Skeletal muscle tissue (tissue), 4 donors: Measurements from ENCODE around the gene APLNR. TPM values are rescaled to one million over a fixed set of nuclear protein-coding genes. Genes with fewer than 3 reads are reported as not detected.
A peak's percentile ranks its signal among the peaks of the same experiment; 100 is the strongest.

ENCODE experiments used
- H3K27ac ChIP-seq: one replicate; pipeline ENCODE4 v1.7.0; 2013; ENCODE audit warnings: mild to moderate bottlenecking, low read depth, low read length, inconsistent platforms
- H3K27me3 ChIP-seq, 3 donors: one replicate each; pipeline ENCODE4 v1.7.0; 2013; ENCODE audit warnings: low read length in 3 of 3; ENCODE audit not compliant: control insufficient read depth in 3 of 3, insufficient read depth in 3 of 3
- H3K36me3 ChIP-seq, 3 donors: one replicate each; pipeline ENCODE4 v1.7.0; 2013; ENCODE audit warnings: low read length in 3 of 3; ENCODE audit not compliant: control insufficient read depth in 3 of 3, insufficient read depth in 3 of 3
- H3K4me1 ChIP-seq, 3 donors: one replicate each; pipeline ENCODE4 v1.7.0; 2013; ENCODE audit warnings: low read length in 3 of 3, mild to moderate bottlenecking in 3 of 3; ENCODE audit not compliant: control insufficient read depth in 3 of 3, insufficient read depth in 3 of 3
- H3K4me3 ChIP-seq, 3 donors: one replicate each; pipeline ENCODE4 v1.7.0; 2013; ENCODE audit warnings: low read length in 3 of 3
- H3K9ac ChIP-seq, 3 donors: one replicate each; pipeline ENCODE4 v1.7.0; 2013; ENCODE audit warnings: low read length in 3 of 3, mild to moderate bottlenecking in 3 of 3, moderate library complexity in 2 of 3, low read depth in 1 of 3
- H3K9me3 ChIP-seq, 3 donors: one replicate each; pipeline ENCODE4 v1.7.0; 2013; ENCODE audit warnings: low read length in 3 of 3; ENCODE audit not compliant: control insufficient read depth in 3 of 3
- total RNA-seq: library from RNA; depleted of rRNA; stranded (reverse); fragments of >200 nt; gene quantifications from one replicate; pipeline ENCODE4 v1.2.3, GENCODE V29; 2014
- donor health status: Osteomylitis.

APLNR gene
- total RNA-seq, 1 donor from 2014 or later: 74.6 TPM

DNA sequence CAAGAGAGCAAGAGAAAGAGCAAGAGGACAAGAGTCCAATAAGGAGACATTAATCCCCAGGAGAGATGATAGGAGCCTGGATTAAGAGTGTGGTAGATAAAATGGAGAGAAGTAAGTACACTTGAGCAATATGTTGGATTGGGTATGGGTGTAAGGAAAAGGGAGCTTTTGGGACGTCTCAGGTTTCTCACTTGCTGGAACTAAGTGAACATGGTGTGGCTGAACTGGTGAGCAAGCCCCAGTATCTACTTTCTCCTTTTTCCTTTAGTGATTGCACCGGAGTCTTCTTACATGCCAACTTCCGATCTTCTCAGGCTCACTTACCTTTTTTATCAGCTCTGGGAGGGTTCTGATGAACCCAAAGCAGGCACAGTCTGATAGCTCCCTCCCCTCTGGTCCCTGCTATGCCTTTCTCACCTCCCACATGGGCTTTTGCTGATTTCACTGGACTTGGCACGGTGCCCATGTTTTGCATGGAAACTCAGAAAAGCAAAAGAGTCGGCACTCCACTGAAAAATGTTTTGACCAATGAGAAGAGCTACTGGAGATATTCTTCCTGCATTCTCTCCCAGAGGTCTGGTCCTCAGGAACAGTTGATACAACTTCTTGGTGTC lies 14.5 kb upstream of the APLNR start:
- Histone ChIP-seq H3K4me1 (peaks cover 10 to 20% (median 13%) of the 10 kb centered on the region in 3 donors), H3K4me3 (no peak overlapping the region), H3K27me3 (no peaks in the 10 kb centered on the region), H3K9me3 (no peaks in the 10 kb centered on the region), H3K9ac (no peak overlapping the region), H3K36me3 (no peaks in the 10 kb centered on the region), H3K27ac (no peak overlapping the region)

- H3K27me3 ChIP-seq: no peaks in the 10 kb centered on the region
- no peaks in the 10 kb centered on the region for H3K36me3 ChIP-seq
- H3K4me3 ChIP-seq: no peak overlapping the region
- no peak overlapping the region for H3K27ac ChIP-seq
- H3K9ac ChIP-seq: no peak overlapping the region
- no peaks in the 10 kb centered on the region for H3K9me3 ChIP-seq
- H3K4me1 ChIP-seq: peaks cover 10 to 20% (median 13%) of the 10 kb centered on the region in 3 donors
Measured at GRCh38 chr11:57251037-57251436, 14.0 kb upstream of the APLNR start.

DNA sequence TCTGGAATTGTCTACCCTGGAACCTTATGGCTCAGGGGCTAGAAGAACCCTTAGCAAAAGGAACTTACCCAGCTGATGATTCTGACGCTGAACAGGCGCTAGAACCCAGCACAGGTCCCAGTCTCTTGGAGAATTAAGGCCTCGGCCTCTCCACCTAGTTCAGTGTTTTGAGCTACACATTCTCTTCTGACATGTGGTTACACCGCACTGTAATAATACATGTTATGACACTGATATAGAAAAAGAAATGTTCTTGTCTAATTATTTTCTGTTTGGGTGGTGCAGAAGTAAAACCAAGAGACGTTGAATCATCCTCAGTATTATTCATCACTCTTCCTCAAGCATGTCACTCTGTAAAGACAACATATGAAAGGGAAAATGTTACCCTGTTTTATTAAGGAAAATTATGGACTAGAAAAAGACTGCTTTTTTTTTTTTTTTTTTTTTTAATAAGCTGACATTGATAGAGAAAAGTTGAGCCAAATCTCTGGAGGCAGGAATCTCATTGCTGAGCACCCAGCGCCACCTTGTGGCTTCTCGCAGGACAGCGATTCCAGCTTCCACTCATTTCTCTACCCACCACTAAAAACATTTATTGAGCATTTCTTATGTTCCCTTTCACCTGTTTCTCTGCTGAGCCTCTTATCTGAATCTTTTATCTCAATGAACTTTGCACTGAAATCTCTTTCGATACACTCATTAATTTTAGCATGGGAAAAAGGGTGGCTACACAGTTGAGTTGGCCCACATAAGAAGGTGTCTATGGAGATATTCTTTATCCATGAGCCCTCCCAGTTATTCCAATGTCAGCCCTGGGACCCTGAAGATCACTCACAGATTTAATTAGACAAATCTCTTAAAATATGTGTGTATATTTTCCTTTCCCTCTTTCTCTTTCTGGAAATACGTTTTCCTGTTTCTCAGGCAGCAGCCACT lies 12.6 kb upstream of the APLNR start:
- Histone ChIP-seq H3K9me3 (no peaks in the 10 kb centered on the region), H3K36me3 (no peaks in the 10 kb centered on the region), H3K27ac (no peak overlapping the region), H3K9ac (no peak overlapping the region), H3K27me3 (no peaks in the 10 kb centered on the region), H3K4me1 (peaks cover 13 to 20% (median 16%) of the 10 kb centered on the region in 3 donors), H3K4me3 (peak overlapping the region in 1 of 3 donors; percentile 14)

GRCh38 chr11:57248780-57249383 lies 11.8 kb upstream of the APLNR start:
- Histone ChIP-seq H3K27ac (no peak overlapping the region), H3K4me1 (peaks cover 13 to 20% (median 16%) of the 10 kb centered on the region in 3 donors)

GRCh38 chr11:57244911-57245310 lies 7.9 kb upstream of the APLNR start:
- H3K27ac ChIP-seq: no peak overlapping the region
- peaks cover 8 to 13% (median 12%) of the 10 kb centered on the region in 3 donors for H3K4me1 ChIP-seq
- H3K27me3 ChIP-seq: no peaks in the 10 kb centered on the region
- H3K36me3 ChIP-seq: no peaks in the 10 kb centered on the region
- H3K9ac ChIP-seq: no peak overlapping the region
- no peak overlapping the region for H3K4me3 ChIP-seq
- H3K9me3 ChIP-seq: no peaks in the 10 kb centered on the region

More at GRCh38 chr11:57248780-57249383, 11.8 kb upstream of the APLNR start:
- peak overlapping the region in 1 of 3 donors; percentile 14 for H3K4me3 ChIP-seq
- H3K9ac ChIP-seq: no peak overlapping the region
- H3K36me3 ChIP-seq: no peaks in the 10 kb centered on the region
- H3K27me3 ChIP-seq: no peaks in the 10 kb centered on the region
- H3K9me3 ChIP-seq: no peaks in the 10 kb centered on the region

DNA sequence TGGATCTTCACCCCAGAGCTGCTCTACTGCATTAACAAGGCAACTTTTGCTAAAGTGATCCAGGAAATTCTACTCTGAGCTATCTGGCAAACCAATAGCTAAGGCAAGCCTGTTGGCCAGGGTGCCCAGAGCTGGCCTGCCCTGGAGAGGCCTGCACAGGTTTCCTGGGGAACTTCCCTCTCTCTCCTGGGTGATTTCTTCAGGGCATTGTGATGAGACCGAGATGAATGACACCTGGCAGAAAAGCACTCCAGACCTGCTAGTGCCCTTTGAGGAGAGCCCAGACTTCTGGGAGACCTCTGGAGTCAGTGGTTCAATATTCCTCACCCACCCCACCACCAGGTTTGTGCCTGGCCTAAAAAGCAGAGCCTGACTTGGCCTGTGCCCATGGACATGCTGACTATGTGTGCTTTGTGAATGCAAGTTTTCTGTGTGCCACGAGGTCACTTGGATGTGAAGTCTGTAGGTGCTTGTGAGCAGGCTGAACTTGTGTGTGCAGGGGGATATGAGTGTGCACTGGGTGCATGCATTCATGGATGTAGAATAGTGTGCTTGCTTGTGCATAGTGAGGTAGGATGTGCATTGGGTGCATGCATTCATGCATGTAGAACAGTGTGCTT lies 4.4 kb upstream of the APLNR start:
- no peak overlapping the region for H3K27ac ChIP-seq
- no peak overlapping the region for H3K9ac ChIP-seq
- peaks cover 7 to 11% (median 10%) of the 10 kb centered on the region in 3 donors for H3K4me1 ChIP-seq
- peaks cover 2 to 6% (median 5%) of the 10 kb centered on the region in 3 donors for H3K27me3 ChIP-seq
- no peaks in the 10 kb centered on the region for H3K36me3 ChIP-seq
- H3K4me3 ChIP-seq: no peak overlapping the region
- H3K9me3 ChIP-seq: no peaks in the 10 kb centered on the region

DNA sequence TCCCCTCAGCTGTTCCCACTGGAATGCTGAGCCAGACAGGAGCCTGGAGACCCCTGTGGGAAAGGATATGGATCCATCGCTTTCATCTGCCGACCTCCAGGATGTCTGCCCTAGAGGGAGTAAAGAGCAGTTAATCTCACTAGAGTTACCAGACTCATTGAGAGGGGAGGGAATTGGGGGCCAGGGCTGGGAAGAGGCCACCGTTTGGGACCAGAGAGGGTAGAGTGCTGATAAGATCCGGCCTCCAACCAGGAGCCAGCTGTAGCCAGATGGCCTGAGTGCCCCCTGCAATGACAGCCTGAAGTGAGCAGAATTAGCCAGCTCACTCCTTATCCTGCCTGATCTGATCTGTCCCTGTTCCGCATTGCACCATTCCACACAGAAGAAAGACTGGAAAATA lies 3.7 kb upstream of the APLNR start:
- Histone ChIP-seq H3K4me3 (no peak overlapping the region), H3K9ac (no peak overlapping the region), H3K27ac (no peak overlapping the region), H3K27me3 (peaks cover 6 to 13% (median 11%) of the 10 kb centered on the region in 3 donors), H3K9me3 (no peaks in the 10 kb centered on the region), H3K36me3 (no peaks in the 10 kb centered on the region), H3K4me1 (peaks cover 7 to 11% (median 10%) of the 10 kb centered on the region in 3 donors)

DNA sequence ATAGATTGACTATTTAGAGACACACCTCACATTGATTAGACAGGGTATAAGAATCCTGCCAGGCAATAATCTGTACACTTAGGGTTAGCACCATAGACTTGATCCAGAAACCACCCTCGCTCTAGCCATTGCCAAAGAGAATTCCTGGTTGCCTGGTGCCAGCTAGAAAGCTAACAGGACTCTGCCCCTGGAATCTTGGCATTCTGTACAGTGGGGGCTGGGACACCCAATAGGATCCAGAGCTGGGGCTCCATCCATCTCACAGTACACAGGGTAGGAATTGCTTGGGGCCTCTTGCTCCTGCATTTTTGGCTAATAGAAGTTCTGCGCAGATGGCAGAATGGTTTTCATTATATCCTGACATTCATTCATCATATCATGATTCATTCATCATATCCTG lies 3.0 kb upstream of the APLNR start:
- no peaks in the 10 kb centered on the region for H3K36me3 ChIP-seq
- no peak overlapping the region for H3K4me3 ChIP-seq
- H3K27ac ChIP-seq: no peak overlapping the region
- no peaks in the 10 kb centered on the region for H3K9me3 ChIP-seq
- no peak overlapping the region for H3K9ac ChIP-seq
- H3K4me1 ChIP-seq: peaks cover 5 to 10% (median 7%) of the 10 kb centered on the region in 3 donors
- H3K27me3 ChIP-seq: peaks cover 6 to 19% (median 11%) of the 10 kb centered on the region in 3 donors

- Histone ChIP-seq H3K27ac (no peak overlapping the region), H3K9me3 (no peaks in the 10 kb centered on the region), H3K9ac (no peak overlapping the region), H3K36me3 (no peaks in the 10 kb centered on the region), H3K4me1 (peaks cover 5 to 10% (median 7%) of the 10 kb centered on the region in 3 donors), H3K27me3 (peaks cover 8 to 23% (median 11%) of the 10 kb centered on the region in 3 donors), H3K4me3 (no peak overlapping the region)
Measured at GRCh38 chr11:57239348-57239747, 2.3 kb upstream of the APLNR start.
